DOHH2 (cell line): ENCODE results near the gene MRPL49.

Source experiments
- CTCF ChIP-seq: fragments of 200-600 bp; sonication (generic); IDR thresholded peaks from one replicate; pipeline ENCODE4 v1.5.1; 2014; ENCODE audit warnings: antibody characterized with exemption, mild to moderate bottlenecking, low read depth, low read length; ENCODE audit not compliant: poor library complexity, severe bottlenecking
- EZH2phosphoT487 ChIP-seq: fragments of 200-600 bp; sonication (generic); IDR thresholded peaks from 2 replicates; pipeline ENCODE4 v1.6.1; 2017; ENCODE audit warnings: borderline replicate concordance, mild to moderate bottlenecking, antibody characterized with exemption, low read length, moderate library complexity, mixed read lengths

DNA sequence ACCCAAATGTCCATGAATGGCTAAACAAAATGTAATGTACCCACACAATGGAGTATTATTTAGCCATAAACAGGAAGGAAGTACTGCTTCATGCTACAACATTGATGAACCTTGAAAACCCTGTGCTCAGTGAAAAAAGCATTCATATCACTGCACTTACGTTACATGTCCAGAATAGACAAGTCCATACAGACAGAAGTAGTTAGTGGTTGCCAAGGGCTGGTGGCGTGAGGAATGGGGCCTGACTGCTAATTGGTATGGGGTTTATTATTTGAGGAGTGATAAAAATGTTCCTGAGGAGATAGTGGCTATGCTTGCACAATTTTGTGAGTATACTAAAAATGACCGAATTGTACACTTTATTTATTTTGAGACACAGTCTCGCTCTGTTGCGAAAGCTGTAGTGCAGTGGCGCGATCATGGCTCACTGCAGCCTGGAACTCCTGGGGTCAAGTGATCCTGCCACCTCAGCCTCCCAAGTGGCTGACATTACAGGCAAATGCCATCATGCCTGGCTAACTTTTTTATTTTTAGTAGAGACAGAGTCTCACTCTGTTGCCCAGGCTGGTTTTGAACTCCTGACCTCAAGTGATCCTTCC is 19.9 kb downstream of the MRPL49 start:
- TF ChIP-seq CTCF, result no peak
- no peak for TF ChIP-seq EZH2phosphoT487
